OCI-LY7 (cell line): ENCODE measurements around the gene PGK1. TPM values are rescaled to one million over a fixed set of nuclear protein-coding genes. Genes with fewer than 3 reads are reported as not detected.

Experiments used
- BruUV-seq: library from RNA; stranded (reverse); fragments of 400-500 nt; replicated peaks from 2 replicates; lab custom pipeline; 2021; lab: Mats Ljungman, UMichigan
- CTCF ChIA-PET: fragments of 300-600 bp; sonication (Branson Sonifier 250); formaldehyde crosslinking; loops from one replicate; lab custom pipeline; 2022; ENCODE audit warnings: antibody characterized with exemption; ENCODE audit not compliant: unreplicated experiment; lab: Charles Lee
- POLR2A ChIA-PET: fragments of 300-600 bp; sonication (Branson Sonifier 250); formaldehyde crosslinking; loops from one replicate; lab custom pipeline; 2022; ENCODE audit warnings: antibody characterized with exemption; lab: Charles Lee
- DNase-seq: peaks from one replicate; pipeline ENCODE4 v3.0.0-alpha.2; 2015; ENCODE audit warnings: low spot score
- H2AFZ ChIP-seq: fragments of 200-600 bp; sonication (generic), shearing (Covaris generic); 2 replicates; pipeline ENCODE4 v1.6.1; 2014; ENCODE audit warnings: mild to moderate bottlenecking, antibody characterized with exemption, low read length, moderate library complexity
- H3K27ac ChIP-seq: fragments of 200-600 bp; sonication (generic); 2 replicates; pipeline ENCODE4 v1.5.1; 2014; ENCODE audit warnings: mixed run types, low read depth, mild to moderate bottlenecking, moderate library complexity, low read length, inconsistent platforms; ENCODE audit not compliant: poor library complexity, severe bottlenecking
- H3K36me3 ChIP-seq: fragments of 200-600 bp; sonication (generic); 2 replicates; pipeline ENCODE4 v1.6.1; 2014; ENCODE audit warnings: mild to moderate bottlenecking, antibody characterized with exemption, low read length, moderate library complexity, mixed read lengths; ENCODE audit not compliant: insufficient read depth
- H3K4me1 ChIP-seq: fragments of 200-600 bp; sonication (generic); 2 replicates; pipeline ENCODE4 v1.5.1; 2014; ENCODE audit warnings: mild to moderate bottlenecking, low read length; ENCODE audit not compliant: insufficient read depth, poor library complexity, severe bottlenecking
- H3K4me2 ChIP-seq: fragments of 200-600 bp; sonication (generic); 2 replicates; pipeline ENCODE4 v1.6.1; 2014; ENCODE audit warnings: mild to moderate bottlenecking, low read length
- H3K4me3 ChIP-seq: fragments of 200-600 bp; sonication (generic); 2 replicates; pipeline ENCODE4 v1.5.1; 2014; ENCODE audit warnings: mild to moderate bottlenecking, low read depth, low read length; ENCODE audit not compliant: poor library complexity, severe bottlenecking
- H3K79me2 ChIP-seq: fragments of 200-600 bp; sonication (generic); 2 replicates; pipeline ENCODE4 v1.6.1; 2016; ENCODE audit warnings: low read depth, mild to moderate bottlenecking, low read length, moderate library complexity, mixed read lengths; ENCODE audit not compliant: insufficient read depth
- H3K9me2 ChIP-seq: fragments of 200-600 bp; sonication (generic); 2 replicates; pipeline ENCODE4 v1.6.1; 2016; ENCODE audit warnings: mild to moderate bottlenecking, low read length, mixed read lengths; ENCODE audit not compliant: insufficient read depth
- H3K9me3 ChIP-seq: fragments of 200-600 bp; sonication (generic); 2 replicates; pipeline ENCODE4 v1.6.1; 2014; ENCODE audit warnings: mild to moderate bottlenecking, mixed run types, low read length, mixed read lengths
- H4K20me1 ChIP-seq: fragments of 200-600 bp; sonication (generic); 2 replicates; pipeline ENCODE4 v1.6.1; 2014; ENCODE audit warnings: mild to moderate bottlenecking, antibody characterized with exemption, low read length, moderate library complexity, mixed read lengths; ENCODE audit not compliant: insufficient read depth
- EZH2phosphoT487 ChIP-seq: fragments of 200-600 bp; sonication (generic); IDR thresholded peaks from 2 replicates; pipeline ENCODE4 v1.6.1; 2018; ENCODE audit warnings: low read depth, borderline replicate concordance, mild to moderate bottlenecking, mixed run types, antibody characterized with exemption, low read length, moderate library complexity, mixed read lengths
- intact Hi-C: fragments of 100-400 bp; cut with micrococcal nuclease; formaldehyde crosslinking; loops from one replicate; pipeline ENCODE4 v1.10.0; 2022; ENCODE audit not compliant: unreplicated experiment
- total RNA-seq, 2 experiments: library from RNA; depleted of rRNA in 1 of 2; stranded (reverse); fragments of >200 nt in 1 of 2; shearing (Covaris generic) in 1 of 2; gene quantifications; 2 replicates each; pipeline ENCODE4 v1.2.3, GENCODE V29; 2014 to 2022
- TF ChIP-seq, protein P1 (sequence below): fragments of 200-600 bp; sonication (generic); conservative IDR thresholded peaks from 2 replicates; pipeline ENCODE4 v1.5.1; 2014; ENCODE audit warnings: mild to moderate bottlenecking, antibody characterized with exemption, low read length, moderate library complexity, mixed read lengths

Gene PGK1
- total RNA-seq, 2 experiments from 2014 or later: 164 to 433 TPM

DNA sequence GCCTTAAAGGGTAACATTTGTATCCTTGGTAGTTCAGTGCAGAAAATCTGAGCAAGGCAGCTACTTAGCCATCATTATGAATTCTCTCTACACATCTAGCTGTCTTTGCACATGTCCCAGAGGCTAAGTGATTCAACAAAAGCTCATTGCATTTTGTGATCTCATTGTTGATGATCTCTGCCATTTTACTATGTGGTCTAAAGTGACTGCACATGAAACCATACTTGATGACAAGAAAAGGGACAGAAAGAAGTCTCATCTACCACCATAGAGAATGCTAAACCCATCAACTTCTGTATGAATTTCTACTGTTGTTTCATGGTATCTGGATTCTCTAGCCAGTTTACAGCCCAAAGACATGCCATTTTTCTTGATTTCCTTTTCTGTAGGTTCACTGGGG, 5.9 kb upstream of the PGK1 start:
- Histone ChIP-seq H2AFZ (no peak overlapping the region), H3K36me3 (no peaks in the 10 kb centered on the region), H3K4me1 (peaks cover 9% of the 10 kb centered on the region), H3K27ac (no peak overlapping the region), H4K20me1 (no peaks in the 10 kb centered on the region), H3K4me2 (no peak overlapping the region), H3K9me2 (no peaks in the 10 kb centered on the region), H3K4me3 (no peak overlapping the region), H3K79me2 (no peaks in the 10 kb centered on the region), H3K9me3 (0 out of 2 replicates have a peak, but pooled peaks cover 3% of the 10 kb centered on the region)
- DNase-seq: no peak
- BruUV-seq: no TSS peak
- ChIA-PET POLR2A (no interaction called here), CTCF (no interaction called here)
- TF ChIP-seq, protein P1, sequence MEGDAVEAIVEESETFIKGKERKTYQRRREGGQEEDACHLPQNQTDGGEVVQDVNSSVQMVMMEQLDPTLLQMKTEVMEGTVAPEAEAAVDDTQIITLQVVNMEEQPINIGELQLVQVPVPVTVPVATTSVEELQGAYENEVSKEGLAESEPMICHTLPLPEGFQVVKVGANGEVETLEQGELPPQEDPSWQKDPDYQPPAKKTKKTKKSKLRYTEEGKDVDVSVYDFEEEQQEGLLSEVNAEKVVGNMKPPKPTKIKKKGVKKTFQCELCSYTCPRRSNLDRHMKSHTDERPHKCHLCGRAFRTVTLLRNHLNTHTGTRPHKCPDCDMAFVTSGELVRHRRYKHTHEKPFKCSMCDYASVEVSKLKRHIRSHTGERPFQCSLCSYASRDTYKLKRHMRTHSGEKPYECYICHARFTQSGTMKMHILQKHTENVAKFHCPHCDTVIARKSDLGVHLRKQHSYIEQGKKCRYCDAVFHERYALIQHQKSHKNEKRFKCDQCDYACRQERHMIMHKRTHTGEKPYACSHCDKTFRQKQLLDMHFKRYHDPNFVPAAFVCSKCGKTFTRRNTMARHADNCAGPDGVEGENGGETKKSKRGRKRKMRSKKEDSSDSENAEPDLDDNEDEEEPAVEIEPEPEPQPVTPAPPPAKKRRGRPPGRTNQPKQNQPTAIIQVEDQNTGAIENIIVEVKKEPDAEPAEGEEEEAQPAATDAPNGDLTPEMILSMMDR: no peak
- TF ChIP-seq EZH2phosphoT487: no peak
- intact Hi-C loops: no loop called here

DNA sequence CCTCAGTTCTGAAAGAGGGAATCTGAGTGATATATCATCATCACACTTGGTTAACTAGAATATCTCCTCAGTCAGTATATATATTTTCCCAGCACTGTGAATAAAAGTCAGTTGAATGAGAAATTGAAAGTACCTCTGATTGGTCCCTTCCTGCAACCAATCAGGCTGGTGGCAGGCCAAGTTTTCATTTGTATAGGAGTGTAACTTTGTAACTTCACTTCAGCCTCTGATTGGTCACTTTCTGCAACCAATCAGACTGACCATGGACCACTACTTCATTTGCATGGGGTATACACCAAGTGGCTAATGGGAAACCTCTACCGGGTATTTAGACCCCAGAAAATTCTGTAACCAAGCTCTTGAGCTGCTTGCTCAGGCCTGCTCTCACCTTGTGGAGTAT, 2.0 kb upstream of the PGK1 start:
- H4K20me1 ChIP-seq: peaks cover 23% of the 10 kb centered on the region
- H3K9me2 ChIP-seq: no peaks in the 10 kb centered on the region
- peaks cover 30% of the 10 kb centered on the region for H3K79me2 ChIP-seq
- peaks cover 32% of the 10 kb centered on the region for H3K4me1 ChIP-seq
- no peak overlapping the region for H3K27ac ChIP-seq
- no peak overlapping the region for H3K4me3 ChIP-seq
- ChIA-PET CTCF (no interaction called here), POLR2A (interaction anchor here (0.6 kb wide), 1 partner anchor 181 kb away, joined by 3 read pairs; no protein-coding TSS in a partner anchor)
- 0 out of 2 replicates have a peak, but pooled peaks cover 3% of the 10 kb centered on the region for H3K9me3 ChIP-seq
- intact Hi-C loops: loop anchor here (5.0 to 10.0 kb wide), 3 partner anchors 190 to 1043 kb away; partner anchors contain the start of genes ATP7A, CYSLTR1 and GPR174
- BruUV-seq: no TSS peak
- no peak overlapping the region for H3K4me2 ChIP-seq
- peak overlapping the region; percentile 87 for H2AFZ ChIP-seq
- DNase-seq: peak; percentile 4
- no peak for TF ChIP-seq EZH2phosphoT487
- TF ChIP-seq, protein P1: no peak
- peaks cover 23% of the 10 kb centered on the region for H3K36me3 ChIP-seq

DNA sequence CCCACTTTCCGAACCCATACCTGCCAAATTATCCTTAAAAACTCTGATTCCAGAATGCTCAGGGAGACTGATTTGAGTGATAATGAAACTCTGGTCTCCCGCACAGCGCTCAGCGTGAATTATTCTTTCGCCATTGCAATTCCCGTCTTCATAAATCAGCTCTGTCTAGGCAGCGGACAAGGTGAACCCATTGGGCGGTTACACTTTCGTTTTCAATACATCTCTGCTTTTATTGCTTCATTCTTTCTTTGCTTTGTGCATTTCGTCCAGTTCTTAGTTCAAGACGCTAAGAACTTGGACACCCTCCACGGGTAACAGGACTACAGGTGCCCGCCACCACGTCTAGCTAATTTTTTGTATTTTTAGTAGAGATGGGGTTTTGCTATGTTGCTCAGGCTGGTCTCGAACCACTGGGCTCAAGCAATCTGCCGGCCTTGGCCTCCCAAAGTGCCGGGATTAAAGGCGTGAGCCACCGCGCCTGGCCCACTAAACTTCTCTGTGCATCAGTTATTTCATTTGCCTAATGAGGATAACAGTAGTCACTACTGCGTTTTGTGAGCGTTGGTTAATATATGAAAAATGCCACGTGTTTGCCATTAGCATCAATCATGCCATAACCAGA, 936 bp upstream of the PGK1 start:
- TF ChIP-seq, protein P1: no peak
- TF ChIP-seq EZH2phosphoT487: no peak
- Histone ChIP-seq H3K4me2 (peak overlapping the region; percentile 77), H3K4me1 (peaks cover 42% of the 10 kb centered on the region), H3K9me3 (0 out of 2 replicates have a peak, but pooled peaks cover 3% of the 10 kb centered on the region), H3K9me2 (no peaks in the 10 kb centered on the region), H3K4me3 (peak overlapping the region; percentile 64), H3K27ac (peak overlapping the region; percentile 70), H3K79me2 (peaks cover 40% of the 10 kb centered on the region), H3K36me3 (peaks cover 33% of the 10 kb centered on the region), H2AFZ (peak overlapping the region; percentile 93), H4K20me1 (peaks cover 33% of the 10 kb centered on the region)
- DNase-seq: no peak
- TSS peak; percentile 93 for BruUV-seq
- intact Hi-C loops: loop anchor here (5.0 to 10.0 kb wide), 3 partner anchors 191 to 1042 kb away; partner anchors contain the start of genes ATP7A, CYSLTR1 and GPR174
- POLR2A ChIA-PET: interaction anchor here (1.2 kb wide), 1 partner anchor 17 kb away, joined by 3 read pairs; no protein-coding TSS in a partner anchor
- CTCF ChIA-PET: no interaction called here
